ENCODE data around the gene AIPL1.
A peak's percentile ranks its signal among the peaks of the same experiment; 100 is the strongest.

The AIPL1 gene

DNA sequence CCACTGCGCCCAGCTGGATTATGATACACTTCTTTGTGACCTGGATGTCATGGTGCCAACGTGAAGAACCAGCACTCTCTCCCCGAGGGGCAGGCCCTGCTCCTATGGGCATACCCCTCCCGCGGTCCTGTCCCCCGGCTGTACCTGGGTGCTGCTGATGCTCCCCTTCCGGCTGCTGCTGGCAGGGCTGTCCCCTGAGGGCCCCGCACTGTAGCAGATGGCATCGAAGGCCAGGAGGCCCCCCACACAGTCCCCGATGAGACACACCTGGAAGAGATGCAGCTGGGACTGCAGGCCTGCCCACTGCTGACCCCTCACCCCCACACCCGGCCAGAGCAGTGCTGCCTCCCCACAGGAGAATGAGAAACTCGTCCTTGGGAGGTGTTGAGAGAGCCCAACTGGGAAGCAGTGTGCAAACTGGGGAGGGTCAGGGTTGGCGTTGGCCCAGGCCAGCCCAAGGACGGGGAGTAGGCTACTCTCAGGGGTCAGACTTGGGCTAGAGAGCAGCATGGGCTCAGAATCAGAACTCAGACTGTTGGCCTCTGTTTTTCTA is 43.0 kb upstream of the AIPL1 start:
- no peak overlapping the region for H3K4me3 ChIP-seq (ENCODE audit: low read depth, low read length)
- TF ChIP-seq, protein P1, sequence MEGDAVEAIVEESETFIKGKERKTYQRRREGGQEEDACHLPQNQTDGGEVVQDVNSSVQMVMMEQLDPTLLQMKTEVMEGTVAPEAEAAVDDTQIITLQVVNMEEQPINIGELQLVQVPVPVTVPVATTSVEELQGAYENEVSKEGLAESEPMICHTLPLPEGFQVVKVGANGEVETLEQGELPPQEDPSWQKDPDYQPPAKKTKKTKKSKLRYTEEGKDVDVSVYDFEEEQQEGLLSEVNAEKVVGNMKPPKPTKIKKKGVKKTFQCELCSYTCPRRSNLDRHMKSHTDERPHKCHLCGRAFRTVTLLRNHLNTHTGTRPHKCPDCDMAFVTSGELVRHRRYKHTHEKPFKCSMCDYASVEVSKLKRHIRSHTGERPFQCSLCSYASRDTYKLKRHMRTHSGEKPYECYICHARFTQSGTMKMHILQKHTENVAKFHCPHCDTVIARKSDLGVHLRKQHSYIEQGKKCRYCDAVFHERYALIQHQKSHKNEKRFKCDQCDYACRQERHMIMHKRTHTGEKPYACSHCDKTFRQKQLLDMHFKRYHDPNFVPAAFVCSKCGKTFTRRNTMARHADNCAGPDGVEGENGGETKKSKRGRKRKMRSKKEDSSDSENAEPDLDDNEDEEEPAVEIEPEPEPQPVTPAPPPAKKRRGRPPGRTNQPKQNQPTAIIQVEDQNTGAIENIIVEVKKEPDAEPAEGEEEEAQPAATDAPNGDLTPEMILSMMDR (IDR thresholded peaks at IDR 0.05; ENCODE audit: low read depth, low read length), result no peak

DNA sequence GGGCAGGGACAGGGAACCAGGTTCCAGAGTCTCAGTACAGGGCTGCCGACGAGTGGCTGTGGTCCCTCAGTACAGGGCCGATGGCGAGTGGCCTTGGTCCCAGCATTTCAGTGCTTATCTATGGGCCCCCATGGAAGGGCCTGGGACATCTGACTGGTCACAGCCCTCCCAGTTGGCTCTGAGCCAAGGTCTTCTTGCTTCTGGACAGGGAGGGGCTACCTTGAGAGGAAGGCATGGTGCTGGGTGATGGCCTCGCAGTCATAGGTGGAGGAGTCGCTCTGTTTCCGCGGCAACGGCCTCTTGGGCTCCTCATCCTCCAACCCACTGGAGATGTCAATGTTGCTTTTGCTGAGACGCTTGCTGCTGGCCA is 41.9 kb upstream of the AIPL1 start:
- TF ChIP-seq, protein P1 (IDR thresholded peaks at IDR 0.05; ENCODE audit: low read depth, low read length), result no peak
- no peak overlapping the region for H3K4me3 ChIP-seq (ENCODE audit: low read depth, low read length)

DNA sequence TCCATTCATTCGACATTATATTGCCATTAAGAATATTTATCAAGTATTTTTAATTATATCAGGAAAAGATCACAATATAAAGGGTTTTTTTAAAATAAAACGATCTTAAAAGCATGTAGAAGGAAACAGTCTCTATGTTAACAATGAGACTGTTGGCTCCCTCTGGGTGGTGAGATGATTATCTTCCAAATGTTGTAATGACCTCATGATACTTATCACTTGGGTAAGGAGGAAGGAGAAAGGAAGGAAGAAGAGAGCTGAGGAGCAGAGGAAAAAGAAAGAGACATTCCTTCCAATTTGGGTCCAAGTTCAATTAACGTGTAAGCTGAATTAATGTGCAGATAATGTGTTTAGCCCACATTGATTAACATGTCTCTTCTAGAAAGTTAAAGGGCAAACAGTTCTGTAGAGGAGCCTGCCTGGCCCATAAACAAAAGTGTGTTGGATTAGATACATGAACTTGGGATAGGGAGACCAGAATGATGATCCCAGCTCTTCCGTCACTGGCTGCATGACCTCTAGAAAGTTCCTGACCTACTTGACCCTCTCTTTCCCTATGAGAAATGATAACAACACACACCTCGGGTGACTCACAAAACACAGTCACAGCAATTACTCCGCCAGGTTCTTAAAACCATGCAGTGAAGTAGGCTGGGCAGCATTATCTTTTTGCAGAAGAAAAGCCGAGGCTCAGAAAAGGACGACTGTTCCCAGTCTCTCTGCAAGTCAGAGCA is 41.3 kb upstream of the AIPL1 start:
- no peak overlapping the region for H3K4me3 ChIP-seq (ENCODE audit: low read depth, low read length)

DNA sequence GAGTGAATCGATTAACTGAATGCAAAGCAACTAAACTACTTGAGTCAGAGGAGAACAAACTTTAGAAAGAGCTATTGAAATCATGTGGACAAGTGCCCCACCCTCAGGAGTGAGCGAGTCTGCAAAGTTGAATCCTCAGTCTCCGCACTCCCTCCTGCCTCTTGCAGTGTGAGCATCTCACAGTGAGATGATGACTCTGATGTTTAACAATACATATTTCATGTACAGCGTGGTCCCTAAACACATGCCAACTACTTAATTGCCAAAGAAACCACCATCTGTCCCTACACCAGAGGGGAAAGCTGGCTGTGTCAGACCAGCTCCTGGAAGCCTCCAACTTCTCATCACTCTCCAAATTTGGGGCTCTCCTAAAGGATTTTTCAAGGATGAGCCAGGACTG is 40.5 kb upstream of the AIPL1 start:
- no peak overlapping the region for H3K4me3 ChIP-seq (ENCODE audit: low read depth, low read length)
- TF ChIP-seq, protein P1 (IDR thresholded peaks at IDR 0.05; ENCODE audit: low read depth, low read length), result no peak

More for the DNA sequence above, 41.3 kb upstream of the AIPL1 start:
- TF ChIP-seq, protein P1 (IDR thresholded peaks at IDR 0.05; ENCODE audit: low read depth, low read length), result no peak

DNA sequence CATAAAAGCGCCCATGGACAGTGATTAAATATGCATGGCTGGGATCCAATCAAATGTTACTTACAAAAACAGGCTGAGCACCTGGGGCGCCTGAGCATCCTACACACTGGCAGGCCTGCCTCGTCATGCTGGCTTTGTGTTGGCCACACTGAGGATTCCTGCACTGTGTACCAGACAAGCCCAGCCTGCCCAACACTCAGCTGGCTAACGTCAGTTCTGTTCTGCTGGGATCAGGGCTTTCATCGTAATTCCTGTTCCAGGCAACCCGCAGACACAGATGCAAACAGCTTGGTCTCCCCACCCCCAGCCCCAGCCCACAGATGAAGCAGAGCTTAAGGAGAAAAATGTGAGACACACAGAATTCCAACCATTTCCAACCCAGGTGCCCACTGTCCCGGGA is 40.0 kb upstream of the AIPL1 start:
- TF ChIP-seq, protein P1 (IDR thresholded peaks at IDR 0.05; ENCODE audit: low read depth, low read length), result no peak
- no peak overlapping the region for H3K4me3 ChIP-seq (ENCODE audit: low read depth, low read length)

DNA sequence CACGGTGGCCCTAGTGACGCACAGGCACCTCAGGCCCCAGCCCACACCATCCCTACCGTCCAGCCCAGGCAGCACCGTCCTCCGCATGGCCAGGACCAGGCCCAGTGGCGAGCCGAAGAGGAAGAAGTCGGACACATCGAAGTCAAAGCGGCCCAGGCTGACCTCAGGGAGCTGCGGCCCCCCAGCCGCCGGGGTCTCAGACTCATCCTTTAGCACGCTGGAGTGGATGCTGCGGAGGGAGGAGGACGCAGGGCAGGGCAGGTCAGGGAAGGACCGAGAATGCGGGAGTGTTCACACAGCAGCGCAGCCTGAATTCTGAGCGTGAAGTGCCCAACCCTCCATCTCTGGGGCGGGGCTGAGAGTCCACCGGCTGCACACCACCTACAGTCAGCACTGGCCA is 39.5 kb upstream of the AIPL1 start:
- H3K4me3 ChIP-seq (ENCODE audit: low read depth, low read length), result no peak overlapping the region
- TF ChIP-seq, protein P1 (IDR thresholded peaks at IDR 0.05; ENCODE audit: low read depth, low read length), result no peak

DNA sequence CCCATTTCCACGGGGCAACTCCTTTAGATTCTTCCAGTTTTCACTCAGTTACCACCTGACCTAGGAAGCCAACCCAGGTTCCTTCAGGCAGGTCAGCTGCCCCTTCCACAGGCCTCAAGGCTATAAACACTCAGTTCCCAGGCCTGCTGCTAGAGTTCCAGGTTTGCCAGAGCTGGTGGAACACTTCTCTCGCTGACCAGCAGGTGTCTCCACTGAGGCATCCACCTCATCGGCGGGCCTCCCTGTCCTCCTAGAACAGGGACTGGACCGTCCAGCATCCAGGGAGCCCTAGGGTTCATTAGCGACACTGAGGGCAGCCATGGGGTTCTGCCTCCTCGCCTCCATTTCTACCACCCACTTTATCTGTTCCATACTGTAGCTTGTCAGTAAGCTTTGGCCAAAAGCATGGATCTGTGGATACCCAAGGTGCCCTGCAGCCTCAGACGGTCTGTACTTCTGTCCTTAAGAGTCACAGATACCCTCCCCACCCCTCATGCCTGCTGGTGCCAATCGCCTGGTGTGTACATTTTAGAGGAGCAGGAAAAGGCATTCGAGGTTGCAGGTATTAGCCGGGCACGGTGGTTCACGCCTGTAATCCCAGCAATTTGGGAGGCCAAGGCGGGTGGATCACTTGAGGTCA is 38.3 kb upstream of the AIPL1 start:
- H3K4me3 ChIP-seq (ENCODE audit: low read depth, low read length), result no peak overlapping the region
- TF ChIP-seq, protein P1 (IDR thresholded peaks at IDR 0.05; ENCODE audit: low read depth, low read length), result peak; percentile 98

Measured in WI38 (cell line).